ENCODE measurements around the gene GRAPL.
A peak's percentile ranks its signal among the peaks of the same experiment; 100 is the strongest.
"Not testable (repeated sequence)": the region's sequence is repeated elsewhere in the genome, so short reads cannot be mapped to it uniquely, and the experiment has no call there.

The GRAPL gene

GRCh38 chr17:19127148-19127980, at the start of gene GRAPL:
GRAPL (plus strand) TSS chr17:19127589; CDS start chr17:19127620, 31 bp downstream.
- H3K27ac ChIP-seq; H3K4me3 ChIP-seq (ENCODE audit: low read depth, low read length); H3K36me3 ChIP-seq; H3K9me3 ChIP-seq (ENCODE audit: severe bottlenecking); DNase-seq; H3K27me3 ChIP-seq (ENCODE audit: insufficient read depth, low read depth, severe bottlenecking): not testable (repeated sequence)

- not testable (repeated sequence) for H3K27ac ChIP-seq; DNase-seq; H3K4me3 ChIP-seq (ENCODE audit: low read depth, low read length); H3K9me3 ChIP-seq (ENCODE audit: severe bottlenecking); H3K36me3 ChIP-seq; H3K27me3 ChIP-seq (ENCODE audit: insufficient read depth, low read depth, severe bottlenecking)
These were observed 38.3 kb upstream of the GRAPL start for GRCh38 chr17:19088804-19089685.

GRCh38 chr17:19090058-19090772, 37.2 kb upstream of the GRAPL start:
- not testable (repeated sequence) for DNase-seq; H3K4me3 ChIP-seq (ENCODE audit: low read depth, low read length); H3K27me3 ChIP-seq (ENCODE audit: insufficient read depth, low read depth, severe bottlenecking); H3K27ac ChIP-seq; H3K9me3 ChIP-seq (ENCODE audit: severe bottlenecking); H3K36me3 ChIP-seq

- DNase-seq; H3K36me3 ChIP-seq; H3K27me3 ChIP-seq (ENCODE audit: insufficient read depth, low read depth, severe bottlenecking); H3K27ac ChIP-seq; H3K4me3 ChIP-seq (ENCODE audit: low read depth, low read length); H3K9me3 ChIP-seq (ENCODE audit: severe bottlenecking): not testable (repeated sequence)
These were observed 34.4 kb upstream of the GRAPL start for GRCh38 chr17:19092737-19093683.

GRCh38 chr17:19093684-19094438, 33.5 kb upstream of the GRAPL start:
- DNase-seq; H3K36me3 ChIP-seq; H3K27me3 ChIP-seq (ENCODE audit: insufficient read depth, low read depth, severe bottlenecking); H3K9me3 ChIP-seq (ENCODE audit: severe bottlenecking); H3K4me3 ChIP-seq (ENCODE audit: low read depth, low read length); H3K27ac ChIP-seq: not testable (repeated sequence)

- not testable (repeated sequence) for H3K4me3 ChIP-seq (ENCODE audit: low read depth, low read length); H3K27me3 ChIP-seq (ENCODE audit: insufficient read depth, low read depth, severe bottlenecking); H3K27ac ChIP-seq; H3K36me3 ChIP-seq; DNase-seq; H3K9me3 ChIP-seq (ENCODE audit: severe bottlenecking)
These were observed 18.9 kb upstream of the GRAPL start for GRCh38 chr17:19108517-19108916.

- not testable (repeated sequence) for H3K27me3 ChIP-seq (ENCODE audit: insufficient read depth, low read depth, severe bottlenecking); H3K9me3 ChIP-seq (ENCODE audit: severe bottlenecking); H3K27ac ChIP-seq; H3K36me3 ChIP-seq; H3K4me3 ChIP-seq (ENCODE audit: low read depth, low read length); DNase-seq
These were observed 16.9 kb upstream of the GRAPL start for GRCh38 chr17:19110189-19111097.

- peak; percentile 51 for DNase-seq
- H3K4me3 ChIP-seq (ENCODE audit: low read depth, low read length): peak overlapping the region; percentile 43
- peak overlapping the region; percentile 94 for H3K27ac ChIP-seq
These were observed 16.2 kb upstream of the GRAPL start for GRCh38 chr17:19111111-19111711.

GRCh38 chr17:19111801-19112458, 15.5 kb upstream of the GRAPL start:
- not testable (repeated sequence) for H3K27me3 ChIP-seq (ENCODE audit: insufficient read depth, low read depth, severe bottlenecking); H3K9me3 ChIP-seq (ENCODE audit: severe bottlenecking); H3K36me3 ChIP-seq; H3K4me3 ChIP-seq (ENCODE audit: low read depth, low read length)
- DNase-seq: peak; percentile 97
- H3K27ac ChIP-seq: peak overlapping the region; percentile 41; the same call in 1 of the 2 replicates

More at GRCh38 chr17:19111111-19111711, 16.2 kb upstream of the GRAPL start:
- H3K27me3 ChIP-seq (ENCODE audit: insufficient read depth, low read depth, severe bottlenecking); H3K9me3 ChIP-seq (ENCODE audit: severe bottlenecking); H3K36me3 ChIP-seq: not testable (repeated sequence)

- H3K4me3 ChIP-seq (ENCODE audit: low read depth, low read length); H3K9me3 ChIP-seq (ENCODE audit: severe bottlenecking); H3K27me3 ChIP-seq (ENCODE audit: insufficient read depth, low read depth, severe bottlenecking); H3K36me3 ChIP-seq; H3K27ac ChIP-seq; DNase-seq: not testable (repeated sequence)
These were observed 14.9 kb upstream of the GRAPL start for GRCh38 chr17:19112459-19112826.

GRCh38 chr17:19118695-19119094, 8.7 kb upstream of the GRAPL start:
- not testable (repeated sequence) for H3K36me3 ChIP-seq; H3K27me3 ChIP-seq (ENCODE audit: insufficient read depth, low read depth, severe bottlenecking); DNase-seq; H3K27ac ChIP-seq; H3K9me3 ChIP-seq (ENCODE audit: severe bottlenecking); H3K4me3 ChIP-seq (ENCODE audit: low read depth, low read length)

All from WERI-Rb-1 (cell line).